K562 (cell line): ENCODE data around the gene PRCD.

Experiments used
- JUND ChIP-seq, 2 experiments: IDR thresholded peaks; 2 replicates in 1 of 2; 3 replicates in 1 of 2; pipeline ENCODE4 v1.6.1; 2011; ENCODE audit warnings: borderline replicate concordance in 2 of 2, low read depth in 2 of 2, low read length in 2 of 2, improper control_type of control experiment in 1 of 2, missing biosample characterization in 1 of 2, missing genetic modification characterization in 1 of 2, missing genetic modification reagents in 1 of 2
- MTF1 ChIP-seq: fragments of 250-450 bp; sonication (Bioruptor Pico); IDR thresholded peaks from 2 replicates; pipeline ENCODE4 v1.9.0; 2021; ENCODE audit warnings: moderate library complexity, mild to moderate bottlenecking, inconsistent platforms, borderline replicate concordance
- NCOA2 ChIP-seq, 2 experiments: fragments of 450-650 bp; IDR thresholded peaks; 2 replicates each; pipeline ENCODE4 v1.6.1; 2018; ENCODE audit warnings: mild to moderate bottlenecking in 2 of 2, moderate library complexity in 1 of 2; ENCODE audit not compliant: partially characterized antibody in 2 of 2
- TGIF2 ChIP-seq: sonication (generic); formaldehyde crosslinking; IDR thresholded peaks from 2 replicates; pipeline ENCODE4 v1.8.1; 2022; ENCODE audit warnings: mild to moderate bottlenecking, missing genetic modification reagents, moderate library complexity
- ZNF551 ChIP-seq: fragments of 250-450 bp; sonication (Bioruptor Pico); IDR thresholded peaks from 2 replicates; pipeline ENCODE4 v1.5.0; 2021; ENCODE audit warnings: mild to moderate bottlenecking, moderate library complexity
- TF ChIP-seq, protein P1 (sequence below): sonication (generic); formaldehyde crosslinking; IDR thresholded peaks from 2 replicates; pipeline ENCODE4 v1.5.0; 2020; ENCODE audit warnings: missing genetic modification reagents

DNA sequence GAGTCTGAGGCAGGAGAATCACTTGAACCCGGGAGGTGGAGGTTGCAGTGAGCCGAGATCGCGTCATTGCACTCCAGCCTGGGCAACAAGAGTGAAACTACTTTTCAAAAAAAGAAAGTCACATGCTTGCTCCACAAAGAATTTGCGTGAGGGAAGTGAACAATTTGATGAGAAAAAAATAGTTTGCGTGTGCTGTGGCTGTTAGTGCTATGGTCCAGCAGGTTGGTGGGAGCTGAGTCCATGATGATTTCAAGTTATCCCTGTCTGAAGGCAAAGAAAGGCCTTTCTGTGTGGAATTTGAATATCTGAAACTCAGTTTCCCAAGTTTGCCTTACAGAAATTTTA lies 21.0 kb downstream of the PRCD start:
- TF ChIP-seq MTF1 (CRISPR knock-in tag): no peak
- no peak for TF ChIP-seq ZNF551 (CRISPR knock-in tag)
- no peak for TF ChIP-seq JUND (IDR thresholded peaks at IDR 0.05; ENCODE audit: borderline replicate concordance, low read depth, low read length)
- TF ChIP-seq JUND (tag; IDR thresholded peaks at IDR 0.05; ENCODE audit: borderline replicate concordance, low read depth, low read length): no peak
- TF ChIP-seq, protein P1, sequence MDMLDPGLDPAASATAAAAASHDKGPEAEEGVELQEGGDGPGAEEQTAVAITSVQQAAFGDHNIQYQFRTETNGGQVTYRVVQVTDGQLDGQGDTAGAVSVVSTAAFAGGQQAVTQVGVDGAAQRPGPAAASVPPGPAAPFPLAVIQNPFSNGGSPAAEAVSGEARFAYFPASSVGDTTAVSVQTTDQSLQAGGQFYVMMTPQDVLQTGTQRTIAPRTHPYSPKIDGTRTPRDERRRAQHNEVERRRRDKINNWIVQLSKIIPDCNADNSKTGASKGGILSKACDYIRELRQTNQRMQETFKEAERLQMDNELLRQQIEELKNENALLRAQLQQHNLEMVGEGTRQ (CRISPR knock-in tag): no peak
- no peak for TF ChIP-seq NCOA2 (IDR thresholded peaks at IDR 0.05; ENCODE audit: partially characterized antibody in 2 of 2)
- no peak for TF ChIP-seq TGIF2 (CRISPR knock-in tag)
